ENCODE results near the gene ANO10. TPM values are rescaled to one million over a fixed set of nuclear protein-coding genes. Genes with fewer than 3 reads are reported as not detected.

Gene ANO10
- total and polyA plus RNA-seq, 2 of the 8 experiments (the other 6 are each of a cell fraction or from before 2014, with no cell fraction given), result 38.0 to 53.2 TPM

DNA sequence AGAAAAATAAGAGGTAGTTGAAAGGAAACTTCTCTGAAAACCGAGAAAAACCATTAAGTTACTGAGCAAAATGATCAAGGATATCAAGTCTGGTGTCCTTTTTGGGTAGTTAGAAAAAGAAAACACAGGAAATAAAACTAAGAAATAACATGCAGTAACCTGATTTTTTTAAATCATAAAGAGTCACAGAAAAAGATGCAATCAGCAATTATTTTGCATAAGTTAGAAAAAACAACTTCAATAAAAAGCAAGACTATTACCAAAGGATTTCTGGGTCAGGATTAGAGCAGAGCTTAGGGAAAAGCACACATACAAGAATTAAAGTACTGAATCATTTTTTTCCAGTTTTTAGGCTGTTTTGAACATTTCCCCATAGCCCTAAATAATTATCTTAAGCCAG is 28.5 kb upstream of the ANO10 start:
- Histone ChIP-seq H4K5ac (ENCODE audit: insufficient read length, low read depth, low read length) (no peak overlapping the region), H3K23me2 (ENCODE audit: low read depth, low read length) (no peaks in the 10 kb centered on the region), H3K27ac (ENCODE audit: low read depth, low read length) (no peak overlapping the region), H3K4me2 (ENCODE audit: insufficient read depth in 1 of 2, low read depth in 2 of 2, low read length in 2 of 2) (no peak overlapping the region), H3K36me3 (ENCODE audit: control insufficient read depth in 2 of 4, insufficient read depth in 4 of 4, low read length in 3 of 4) (no peaks in the 10 kb centered on the region), H3K4ac (replicated peaks; ENCODE audit: insufficient read length, low read depth, low read length) (no peak overlapping the region), H3K79me1 (ENCODE audit: low read depth, low read length) (no peaks in the 10 kb centered on the region), H4K8ac (ENCODE audit: extremely low read depth, insufficient read depth, low read length) (no peak overlapping the region), H3K9ac (replicated peaks in 1 of 4; ENCODE audit: extremely low read depth in 1 of 4, low read depth in 3 of 4, low read length in 3 of 4) (no peak overlapping the region), H3K4me1 (replicated peaks in 1 of 4; ENCODE audit: control insufficient read depth in 3 of 4, insufficient read depth in 4 of 4, low read length in 3 of 4) (peaks cover 0 to 10% (median 4%) of the 10 kb centered on the region in 4 experiments; a peak in 4 of 7 replicates), H2AK5ac (ENCODE audit: low read depth, low read length) (no peak overlapping the region), H3K56ac (replicated peaks; ENCODE audit: insufficient read length, low read depth, low read length) (no peak overlapping the region), H2BK20ac (ENCODE audit: low read length) (no peak overlapping the region), H3K27me3 (replicated peaks in 1 of 4; ENCODE audit: control insufficient read depth in 3 of 4, extremely low read depth in 1 of 4, insufficient read depth in 3 of 4, low read length in 3 of 4) (no peaks in the 10 kb centered on the region), H3K4me3 (ENCODE audit: extremely low read depth in 1 of 4, insufficient read depth in 2 of 4, low read depth in 3 of 4, low read length in 4 of 4) (no peak overlapping the region), H3K9me3 (ENCODE audit: insufficient read depth in 2 of 2, low read depth in 1 of 2, low read length in 1 of 2) (no peaks in the 10 kb centered on the region), H2BK120ac (replicated peaks; ENCODE audit: low read depth, low read length) (no peak overlapping the region), H2AFZ (ENCODE audit: low read length) (no peak overlapping the region), H2BK5ac (ENCODE audit: low read depth, low read length) (no peak overlapping the region), H2BK12ac (ENCODE audit: low read depth, low read length) (no peak overlapping the region), H3K79me2 (ENCODE audit: control insufficient read depth in 1 of 2, insufficient read depth in 2 of 2, low read length in 2 of 2) (no peaks in the 10 kb centered on the region), H4K91ac (replicated peaks; ENCODE audit: insufficient read length, low read length) (no peak overlapping the region), H4K20me1 (replicated peaks in 1 of 2; ENCODE audit: control insufficient read depth in 1 of 2, insufficient read depth in 2 of 2, low read length in 2 of 2) (no peaks in the 10 kb centered on the region), H3K18ac (ENCODE audit: extremely low read depth, low read length) (no peak overlapping the region), H3K14ac (ENCODE audit: insufficient read length) (no peak overlapping the region), H2BK15ac (ENCODE audit: low read length) (no peak overlapping the region), H3K23ac (ENCODE audit: insufficient read length) (no peak overlapping the region)
- CTCF ChIA-PET (ENCODE audit: partially characterized antibody), result interaction anchor here (1.3 to 1.7 kb wide), 2 partner anchors 10 to 47 kb away, joined by 3 to 7 read pairs; no protein-coding TSS in a partner anchor
- 94% methylated on average over 1 of the region's 1 CpG; no CpG with 5 or more reads in 1 of the 2 experiments for WGBS, 2 experiments (ENCODE audit: extremely low coverage in 1 of 2, insufficient coverage in 1 of 2, insufficient read length in 1 of 2, insufficient replicate concordance in 2 of 2, low coverage in 1 of 2, low lambda C conversion rate in 2 of 2, missing lambda C conversion rate in 1 of 2)
- POLR2A ChIA-PET (ENCODE audit: partially characterized antibody), result no interaction called here
- no peak for FAIRE-seq
- DNase-seq (ENCODE audit: low read depth in 1 of 2, low spot score in 2 of 2), result no peak
- TF ChIP-seq RAD21 (IDR thresholded peaks at IDR 0.05 in 1 of 2, conservative IDR thresholded peaks at IDR 0.05 in 1 of 2; ENCODE audit: low read depth in 2 of 2, low read length in 2 of 2) (no peak), SP4 (IDR thresholded peaks at IDR 0.05; ENCODE audit: low read length) (no peak), RFX5 (IDR thresholded peaks at IDR 0.05; ENCODE audit: borderline replicate concordance, low read depth, low read length) (no peak), CBX5 (IDR thresholded peaks at IDR 0.05; ENCODE audit: low read depth, low read length) (no peak)

Data from H1 (cell line).